Heart left ventricle (tissue), 13 donors: ENCODE measurements around the gene GLRA1.

Source experiments
- CTCF ChIP-seq, 12 donors: fragments of 200-600 bp; sonication (generic) in 4 of 12; IDR thresholded peaks; one replicate each; pipeline versions ENCODE4 v1.5.0 to v1.8.0; 2018 to 2022; ENCODE audit warnings: antibody characterized with exemption in 12 of 12, mild to moderate bottlenecking in 5 of 12
- POLR2A ChIP-seq, 2 donors: fragments of 450-650 bp; IDR thresholded peaks; one replicate each; pipeline ENCODE4 v1.6.1; 2017; ENCODE audit warnings: antibody characterized with exemption in 2 of 2, mild to moderate bottlenecking in 2 of 2, moderate library complexity in 2 of 2
- donor health status: ischemic (EF 13 %, LVEDD 7.1; RV severe dilation, severe dysfunction).
- donor health status: DM: no; HTN: yes; CAD: no.
- donor health status: DM: no; HTN: no; CAD: no.
- donor health status: ischemic (EF 25% LVEDD 6.9; RV normal size, moderate dysfunction).
- donor health status: ischemic (EF 25% LVEDD 5.7; RV mildly dilated, moderate dysfunction).
- donor health status: ischemic (EF 35%, LVEDD 5.7; RV mildly dilated, moderate dysfunction).
- donor health status: nonischemic (EF 11% LVEDD 7.7; RV severe dilation, severe dysfunction).
- donor health status: DM: yes; HTN: yes; CAD: no.
- donor health status: PGD.
- donor health status: ischemic (EF 29% LVEDD 5.4; RV normal size, mild dysfunction).
- donor health status: nonischemic (EF 23%, LVEDD 6.1; RV moderate dilation, normal function).

- TF ChIP-seq CTCF (IDR thresholded peaks at IDR 0.05), result no peak
- TF ChIP-seq POLR2A (IDR thresholded peaks at IDR 0.05), result no peak
These were observed 18.4 kb downstream of the GLRA1 start for GRCh38 chr5:151906246-151906645.
